ENCODE results near the gene ARID4B.

The ARID4B gene

DNA sequence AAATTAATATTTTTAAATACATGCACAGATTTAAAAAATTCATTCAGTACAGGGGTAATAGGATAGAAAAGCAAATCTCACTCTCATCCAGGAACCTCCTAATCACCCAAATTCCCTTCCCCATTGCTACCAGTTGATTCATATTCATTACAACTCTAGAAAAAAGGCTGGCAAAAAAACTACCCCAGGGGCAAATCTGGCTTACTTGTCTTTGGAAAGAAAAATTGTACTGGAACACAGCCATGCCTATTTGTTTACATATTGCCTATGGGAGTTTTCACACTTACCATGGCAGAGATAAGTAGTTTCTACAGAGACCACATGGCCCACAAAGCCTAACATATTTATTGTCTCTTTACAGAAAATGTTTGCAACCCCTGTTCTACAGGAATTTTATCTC lies 158.0 kb downstream of the ARID4B start:
- Histone ChIP-seq H3K9me2 (replicated peaks; ENCODE audit: insufficient read depth, low read length) (no peaks in the 10 kb centered on the region), H3K79me2 (ENCODE audit: insufficient read depth, low read length) (no peaks in the 10 kb centered on the region), H3K4me2 (ENCODE audit: low read depth, low read length, poor library complexity, severe bottlenecking) (no peak overlapping the region), H3K4me3 (ENCODE audit: insufficient read depth, low read length, poor library complexity, severe bottlenecking) (no peak overlapping the region), H3K27ac (ENCODE audit: low read depth, low read length) (no peak overlapping the region), H3K9me3 (ENCODE audit: insufficient read depth, low read length) (no peaks in the 10 kb centered on the region), H3F3A (ENCODE audit: insufficient read depth) (peaks cover 20% of the 10 kb centered on the region), H3K27me3 (ENCODE audit: low read length) (no peaks in the 10 kb centered on the region), H2AFZ (ENCODE audit: low read depth, low read length, severe bottlenecking) (no peak overlapping the region), H4K20me1 (ENCODE audit: low read depth, low read length) (no peaks in the 10 kb centered on the region), H3K9ac (ENCODE audit: low read length) (no peak overlapping the region), H3K36me3 (ENCODE audit: low read length) (peaks cover 27% of the 10 kb centered on the region; the same call in 1 of the 2 replicates)
- TF ChIP-seq, protein P1, sequence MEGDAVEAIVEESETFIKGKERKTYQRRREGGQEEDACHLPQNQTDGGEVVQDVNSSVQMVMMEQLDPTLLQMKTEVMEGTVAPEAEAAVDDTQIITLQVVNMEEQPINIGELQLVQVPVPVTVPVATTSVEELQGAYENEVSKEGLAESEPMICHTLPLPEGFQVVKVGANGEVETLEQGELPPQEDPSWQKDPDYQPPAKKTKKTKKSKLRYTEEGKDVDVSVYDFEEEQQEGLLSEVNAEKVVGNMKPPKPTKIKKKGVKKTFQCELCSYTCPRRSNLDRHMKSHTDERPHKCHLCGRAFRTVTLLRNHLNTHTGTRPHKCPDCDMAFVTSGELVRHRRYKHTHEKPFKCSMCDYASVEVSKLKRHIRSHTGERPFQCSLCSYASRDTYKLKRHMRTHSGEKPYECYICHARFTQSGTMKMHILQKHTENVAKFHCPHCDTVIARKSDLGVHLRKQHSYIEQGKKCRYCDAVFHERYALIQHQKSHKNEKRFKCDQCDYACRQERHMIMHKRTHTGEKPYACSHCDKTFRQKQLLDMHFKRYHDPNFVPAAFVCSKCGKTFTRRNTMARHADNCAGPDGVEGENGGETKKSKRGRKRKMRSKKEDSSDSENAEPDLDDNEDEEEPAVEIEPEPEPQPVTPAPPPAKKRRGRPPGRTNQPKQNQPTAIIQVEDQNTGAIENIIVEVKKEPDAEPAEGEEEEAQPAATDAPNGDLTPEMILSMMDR (IDR thresholded peaks at IDR 0.05; ENCODE audit: insufficient read depth, low read length, poor library complexity, severe bottlenecking), result no peak
- TF ChIP-seq EZH2phosphoT487 (conservative IDR thresholded peaks at IDR 0.05; ENCODE audit: low read length), result no peak

- Histone ChIP-seq H3K9me3 (ENCODE audit: insufficient read depth, low read length) (no peaks in the 10 kb centered on the region), H2AFZ (ENCODE audit: low read depth, low read length, severe bottlenecking) (no peak overlapping the region), H3K4me3 (ENCODE audit: insufficient read depth, low read length, poor library complexity, severe bottlenecking) (no peak overlapping the region), H3F3A (ENCODE audit: insufficient read depth) (peaks cover 24% of the 10 kb centered on the region), H3K4me2 (ENCODE audit: low read depth, low read length, poor library complexity, severe bottlenecking) (no peak overlapping the region), H3K27ac (ENCODE audit: low read depth, low read length) (no peak overlapping the region), H4K20me1 (ENCODE audit: low read depth, low read length) (no peaks in the 10 kb centered on the region), H3K36me3 (ENCODE audit: low read length) (peaks cover 22% of the 10 kb centered on the region; the same call in 1 of the 2 replicates), H3K79me2 (ENCODE audit: insufficient read depth, low read length) (no peaks in the 10 kb centered on the region), H3K27me3 (ENCODE audit: low read length) (no peaks in the 10 kb centered on the region), H3K9ac (ENCODE audit: low read length) (no peak overlapping the region), H3K9me2 (replicated peaks; ENCODE audit: insufficient read depth, low read length) (no peaks in the 10 kb centered on the region)
- TF ChIP-seq, protein P1 (IDR thresholded peaks at IDR 0.05; ENCODE audit: insufficient read depth, low read length, poor library complexity, severe bottlenecking), result no peak
- TF ChIP-seq EZH2phosphoT487 (conservative IDR thresholded peaks at IDR 0.05; ENCODE audit: low read length), result no peak
Measured at GRCh38 chr1:235168375-235168774, 159.6 kb downstream of the ARID4B start.

DNA sequence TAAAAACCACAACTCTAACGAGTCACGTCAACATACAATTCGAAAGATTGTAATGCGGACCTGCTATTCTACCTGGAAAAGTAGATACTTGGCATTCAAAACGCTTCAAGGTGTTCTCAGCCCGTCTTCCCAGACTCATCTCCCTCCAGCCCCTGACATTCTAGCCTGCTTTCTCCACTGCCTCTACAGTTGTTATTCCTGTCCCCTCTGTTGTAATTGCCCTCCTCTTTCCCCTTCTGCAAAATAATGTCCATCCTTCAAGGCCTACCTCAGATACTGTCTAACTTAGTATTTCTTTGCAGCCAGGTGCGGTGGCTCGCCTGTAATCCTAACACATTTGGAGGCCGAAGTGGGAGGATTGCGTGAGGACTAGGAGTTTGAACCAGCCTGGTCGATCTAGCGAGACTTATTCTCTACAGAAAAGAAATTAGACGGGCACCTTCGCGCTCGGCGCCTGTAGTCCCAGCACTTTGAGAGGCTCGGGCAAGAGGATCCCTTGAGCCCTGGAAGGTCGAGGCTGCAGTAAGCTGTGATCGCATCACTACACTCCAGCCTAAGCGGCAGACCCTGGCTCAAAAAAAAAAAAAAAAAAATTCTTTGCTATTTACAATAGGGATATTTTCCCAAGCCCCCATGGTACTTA lies 166.2 kb downstream of the ARID4B start:
- Histone ChIP-seq H3K9me3 (ENCODE audit: insufficient read depth, low read length) (no peaks in the 10 kb centered on the region), H3K27ac (ENCODE audit: low read depth, low read length) (peak overlapping the region; percentile 49), H3K27me3 (ENCODE audit: low read length) (no peaks in the 10 kb centered on the region), H3K4me3 (ENCODE audit: insufficient read depth, low read length, poor library complexity, severe bottlenecking) (peak overlapping the region; percentile 86), H2AFZ (ENCODE audit: low read depth, low read length, severe bottlenecking) (peak overlapping the region; percentile 76), H3F3A (ENCODE audit: insufficient read depth) (peaks cover 8% of the 10 kb centered on the region), H3K36me3 (ENCODE audit: low read length) (peaks cover 2% of the 10 kb centered on the region; the same call in 1 of the 2 replicates), H3K9ac (ENCODE audit: low read length) (peak overlapping the region; percentile 82), H4K20me1 (ENCODE audit: low read depth, low read length) (no peaks in the 10 kb centered on the region), H3K79me2 (ENCODE audit: insufficient read depth, low read length) (peaks cover 37% of the 10 kb centered on the region), H3K4me2 (ENCODE audit: low read depth, low read length, poor library complexity, severe bottlenecking) (peak overlapping the region; percentile 58), H3K9me2 (replicated peaks; ENCODE audit: insufficient read depth, low read length) (no peaks in the 10 kb centered on the region)
- TF ChIP-seq, protein P1 (IDR thresholded peaks at IDR 0.05; ENCODE audit: insufficient read depth, low read length, poor library complexity, severe bottlenecking), result no peak
- no peak for TF ChIP-seq EZH2phosphoT487 (conservative IDR thresholded peaks at IDR 0.05; ENCODE audit: low read length)
